NCI-H82 treated with DMSO at 0.1 percent for 48 hours (cell line): ENCODE data around the gene ATAD3B.
"Not testable (repeated sequence)": the region's sequence is repeated elsewhere in the genome, so short reads cannot be mapped to it uniquely, and the experiment has no call there.

Source experiments
- DNase-seq: peaks from one replicate; lab custom pipeline; 2025; ENCODE audit not compliant: unreplicated experiment; lab: John Stamatoyannopoulos, UW

Gene ATAD3B

DNA sequence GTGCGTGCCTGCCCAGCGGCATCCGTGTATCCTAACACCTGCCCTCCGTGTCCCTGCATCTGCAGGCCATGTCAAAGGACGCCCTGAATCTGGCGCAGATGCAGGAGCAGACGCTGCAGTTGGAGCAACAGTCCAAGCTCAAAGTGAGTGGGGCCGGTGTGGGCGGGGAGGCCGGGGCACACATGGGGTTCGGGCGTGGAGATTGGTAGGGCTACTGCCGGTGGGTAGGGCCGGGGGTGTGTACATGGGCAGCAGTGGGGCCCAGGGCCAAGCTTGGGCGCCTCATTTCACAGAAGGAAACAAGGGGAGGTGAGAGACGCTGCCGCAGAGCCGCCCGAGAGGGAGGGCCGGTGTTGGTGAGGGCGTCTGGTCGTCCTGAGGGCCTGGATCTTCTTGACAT lies 20.9 kb upstream of the ATAD3B start:
- not testable (repeated sequence) for DNase-seq

DNA sequence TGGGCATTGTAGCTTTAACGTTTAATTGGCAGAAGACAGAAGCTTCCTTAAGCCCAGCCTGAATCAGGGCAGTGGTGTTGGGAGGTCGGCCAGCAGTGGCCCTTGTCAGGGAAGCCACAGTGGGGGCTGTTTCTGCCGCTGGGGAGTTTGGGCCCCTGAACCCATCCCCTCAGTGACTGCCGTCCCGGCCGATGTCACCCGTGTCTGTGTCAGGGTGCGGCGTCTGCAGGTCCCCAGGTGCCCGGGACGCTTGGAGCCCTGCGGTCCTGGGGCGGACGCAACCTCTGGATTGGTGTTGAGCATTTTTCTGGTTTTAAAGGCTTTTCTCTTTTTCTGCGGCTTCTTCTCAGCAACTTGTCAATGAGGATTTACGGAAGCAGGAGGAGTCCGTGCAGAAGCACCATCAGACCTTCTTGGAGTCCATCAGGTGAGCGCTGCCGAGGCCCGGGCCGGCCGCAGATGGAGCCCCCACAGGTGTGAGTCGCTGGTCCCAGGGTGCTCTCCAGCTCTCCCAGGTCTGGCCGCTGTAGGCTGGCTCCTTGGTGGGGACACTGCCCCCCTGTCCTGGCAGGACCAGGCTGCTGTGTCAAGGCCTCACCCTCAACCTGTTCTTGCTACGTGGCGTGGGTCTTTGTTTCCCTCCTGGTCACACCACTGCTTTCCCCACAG lies 19.7 kb upstream of the ATAD3B start:
- DNase-seq, result no peak

DNA sequence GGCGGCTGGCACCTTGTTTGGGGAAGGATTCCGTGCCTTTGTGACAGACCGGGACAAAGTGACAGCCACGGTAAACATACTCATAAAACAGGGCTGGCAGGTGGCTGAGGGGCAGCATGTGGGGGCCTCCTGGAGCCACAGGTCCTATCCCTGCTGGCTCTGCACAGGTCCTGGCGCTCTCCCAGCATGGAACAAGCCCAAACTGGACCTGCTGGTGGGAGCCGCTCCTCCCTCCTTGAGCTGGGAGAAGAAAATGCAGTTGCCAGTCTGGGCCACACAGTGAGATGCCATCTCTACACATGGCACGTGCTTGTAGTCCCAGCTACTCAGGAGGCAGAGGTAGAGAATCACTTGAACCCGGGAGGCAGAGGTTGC lies 19.2 kb upstream of the ATAD3B start:
- not testable (repeated sequence) for DNase-seq

DNA sequence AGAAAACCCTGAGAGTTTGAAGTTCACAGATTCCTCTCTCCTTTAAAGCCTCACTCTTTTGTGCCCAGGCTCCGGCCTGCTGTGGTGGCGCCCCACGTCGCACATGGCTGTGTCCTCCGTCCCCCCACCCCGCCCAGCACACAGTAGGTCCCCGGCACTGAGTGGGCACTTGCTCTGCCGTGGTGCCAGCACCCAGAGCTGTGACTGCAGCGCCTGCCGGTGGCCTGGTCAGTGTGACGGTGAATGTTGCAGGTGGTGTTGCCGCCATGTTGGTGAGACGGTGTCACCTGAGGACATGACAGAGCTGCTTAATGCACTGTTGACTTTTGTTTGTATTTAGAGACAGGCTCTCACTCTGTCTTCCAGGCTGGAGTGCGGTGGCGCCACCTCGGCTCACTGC lies 18.7 kb upstream of the ATAD3B start:
- no peak for DNase-seq

DNA sequence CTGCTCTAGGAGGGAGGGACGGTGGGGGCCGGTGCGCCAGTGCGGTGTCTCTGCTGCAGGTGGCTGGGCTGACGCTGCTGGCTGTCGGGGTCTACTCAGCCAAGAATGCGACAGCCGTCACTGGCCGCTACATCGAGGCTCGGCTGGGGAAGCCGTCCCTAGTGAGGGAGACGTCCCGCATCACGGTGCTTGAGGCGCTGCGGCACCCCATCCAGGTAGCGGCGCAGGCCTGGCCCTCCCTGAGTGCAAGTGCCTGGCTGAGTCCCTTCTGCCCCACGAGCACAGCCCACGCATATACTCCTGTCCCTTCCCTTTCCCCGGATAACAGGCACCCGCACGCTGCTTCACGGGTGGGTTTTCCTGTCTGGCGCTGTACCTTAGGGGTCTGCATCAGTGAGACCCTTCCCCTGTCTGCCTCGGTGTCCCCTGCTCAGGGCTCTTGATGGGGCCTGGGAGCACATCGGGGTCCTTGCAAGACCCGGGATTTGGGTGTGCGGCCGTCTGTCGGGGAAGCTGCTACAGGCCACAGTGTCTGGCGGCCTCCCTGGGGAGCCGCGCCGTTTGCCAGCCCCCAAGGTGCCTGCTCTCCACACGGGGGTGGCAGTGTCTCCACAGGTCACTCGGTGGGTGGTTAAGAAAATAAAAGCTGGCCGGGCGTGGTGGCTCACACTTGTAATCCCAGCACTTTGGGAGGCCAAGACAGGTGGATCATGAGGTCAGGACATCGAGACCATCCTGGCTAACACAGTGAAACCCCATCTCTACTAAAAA lies 17.1 kb upstream of the ATAD3B start:
- DNase-seq, result not testable (repeated sequence)

DNA sequence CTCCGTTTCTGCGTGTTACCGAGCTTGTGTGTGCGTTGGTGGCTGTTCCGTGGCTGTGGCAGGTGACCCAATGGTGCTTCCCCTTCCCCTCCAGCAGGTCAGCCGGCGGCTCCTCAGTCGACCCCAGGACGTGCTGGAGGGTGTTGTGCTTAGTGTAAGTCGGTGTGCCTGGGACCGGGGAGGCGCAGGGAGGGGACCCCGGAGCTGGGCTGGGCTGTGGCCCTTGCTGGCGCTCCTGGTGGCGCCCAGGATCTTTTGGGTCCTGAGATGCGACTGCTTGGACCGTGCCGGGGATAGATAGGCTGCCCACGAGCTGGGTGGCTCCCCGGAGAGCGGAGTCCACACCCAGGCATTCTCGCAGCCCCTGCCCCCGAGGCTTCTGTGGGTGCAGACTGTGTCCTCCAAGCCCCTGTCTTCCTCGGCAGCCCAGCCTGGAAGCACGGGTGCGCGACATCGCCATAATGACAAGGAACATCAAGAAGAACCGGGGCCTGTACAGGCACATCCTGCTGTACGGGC lies 16.1 kb upstream of the ATAD3B start:
- DNase-seq, result no peak

DNA sequence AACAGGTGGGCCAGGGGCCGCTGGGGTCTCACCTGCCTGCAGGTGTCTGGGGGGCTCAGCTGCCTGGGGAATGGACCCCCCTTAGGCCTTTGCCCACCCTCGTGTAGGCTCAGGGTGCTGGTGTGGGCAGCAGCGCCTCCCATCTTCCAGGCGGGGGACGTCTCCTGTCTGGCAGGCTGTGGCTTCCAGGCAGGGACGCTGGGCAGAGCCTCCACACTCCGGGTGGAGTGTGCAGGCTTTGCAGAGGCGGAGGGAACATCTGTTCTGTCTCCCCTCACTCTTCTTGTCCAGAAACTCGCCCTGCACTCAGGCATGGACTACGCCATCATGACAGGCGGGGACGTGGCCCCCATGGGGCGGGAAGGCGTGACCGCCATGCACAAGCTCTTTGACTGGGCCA lies 15.6 kb upstream of the ATAD3B start:
- DNase-seq, result not testable (repeated sequence)

DNA sequence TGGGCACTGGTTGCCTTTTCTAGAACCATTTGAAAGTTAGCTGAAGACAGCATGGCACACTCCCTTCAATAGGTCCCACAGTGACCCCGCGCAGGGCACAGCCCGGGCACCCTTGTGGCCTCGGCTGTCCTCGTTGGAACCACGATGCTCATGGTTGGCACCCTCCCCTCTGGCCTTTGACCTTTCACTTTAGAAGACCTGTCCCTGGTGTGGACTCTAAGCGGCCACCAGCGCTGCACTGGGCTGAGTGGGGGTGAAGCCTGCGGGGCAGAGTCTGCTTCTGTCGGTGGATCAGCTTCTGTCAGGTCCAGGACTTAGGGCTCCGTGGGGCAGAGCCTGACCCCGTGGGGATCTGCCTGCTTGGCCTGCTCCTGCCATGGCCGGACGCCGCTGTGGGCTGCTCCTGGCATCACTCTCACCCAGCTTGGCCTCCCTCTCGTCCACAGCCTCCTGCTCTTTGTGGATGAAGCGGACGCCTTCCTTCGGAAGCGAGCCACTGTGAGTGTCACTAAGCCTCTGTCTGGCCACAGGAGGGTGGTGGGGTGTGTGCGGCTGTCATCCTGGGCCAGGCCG lies 14.8 kb upstream of the ATAD3B start:
- not testable (repeated sequence) for DNase-seq

DNA sequence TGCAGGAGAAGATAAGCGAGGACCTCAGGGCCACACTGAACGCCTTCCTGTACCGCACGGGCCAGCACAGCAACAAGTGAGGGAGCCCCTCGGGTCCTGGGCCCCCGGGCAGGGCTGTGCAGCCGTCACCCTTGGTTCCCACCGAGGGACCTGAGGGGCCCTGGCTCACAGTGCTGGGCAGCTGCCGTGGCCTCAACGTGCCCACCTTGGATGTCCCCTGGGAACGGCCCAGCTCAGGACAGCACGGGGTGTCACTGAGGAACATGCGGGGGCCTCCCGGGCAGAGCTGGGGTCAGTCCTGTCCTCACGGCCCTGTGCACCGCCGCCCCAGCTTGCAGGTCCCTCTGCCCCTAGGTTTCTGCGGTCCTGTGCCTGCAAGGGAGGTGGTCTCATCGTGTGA lies 12.4 kb upstream of the ATAD3B start:
- DNase-seq, result not testable (repeated sequence)

DNA sequence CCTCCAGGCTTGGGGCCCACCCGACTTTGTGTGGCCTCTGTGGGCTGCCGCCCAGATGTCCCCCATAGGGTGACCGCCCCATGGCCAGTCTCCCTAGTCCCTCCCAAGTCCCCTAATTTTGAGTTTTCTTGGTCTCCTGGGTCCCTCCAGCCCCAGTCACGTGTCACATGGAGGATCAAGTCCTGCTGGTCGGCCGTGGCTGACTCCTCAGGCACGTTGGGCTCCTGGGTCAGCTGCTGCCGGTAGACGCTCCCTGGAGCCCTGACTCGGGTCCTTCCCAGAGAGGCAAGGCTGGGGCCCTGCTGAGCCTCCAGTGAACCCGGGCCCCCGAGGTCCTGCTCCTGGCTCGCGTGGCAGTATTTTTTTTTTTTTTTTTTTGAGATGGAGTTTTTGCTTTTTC lies 11.9 kb upstream of the ATAD3B start:
- DNase-seq, result not testable (repeated sequence)

DNA sequence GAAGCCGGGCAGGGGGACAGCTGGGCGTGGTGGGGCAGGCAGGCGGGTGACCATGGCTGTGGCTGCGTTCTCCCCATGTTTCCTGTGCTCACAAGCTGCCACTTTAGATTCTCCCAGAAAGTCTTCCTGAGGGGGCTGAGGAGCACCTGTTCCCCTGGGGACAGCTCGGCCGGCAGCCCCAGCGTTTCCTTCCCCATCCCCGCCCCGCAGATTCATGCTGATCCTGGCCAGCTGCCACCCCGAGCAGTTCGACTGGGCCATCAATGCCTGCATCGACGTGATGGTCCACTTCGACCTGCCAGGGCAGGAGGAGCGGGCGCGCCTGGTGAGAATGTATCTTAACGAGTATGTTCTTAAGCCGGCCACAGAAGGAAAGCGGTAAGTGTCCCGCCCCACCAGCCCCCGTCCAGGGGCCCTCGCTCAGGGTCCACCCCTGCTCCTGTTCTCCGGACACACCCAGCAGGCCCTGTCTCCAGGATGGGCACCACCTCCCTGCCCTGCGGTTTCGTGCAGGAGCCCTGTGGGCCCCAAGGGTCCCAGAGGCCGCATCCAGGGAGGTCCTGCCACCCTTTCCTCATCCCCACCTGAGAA lies 10.9 kb upstream of the ATAD3B start:
- DNase-seq, result no peak

DNA sequence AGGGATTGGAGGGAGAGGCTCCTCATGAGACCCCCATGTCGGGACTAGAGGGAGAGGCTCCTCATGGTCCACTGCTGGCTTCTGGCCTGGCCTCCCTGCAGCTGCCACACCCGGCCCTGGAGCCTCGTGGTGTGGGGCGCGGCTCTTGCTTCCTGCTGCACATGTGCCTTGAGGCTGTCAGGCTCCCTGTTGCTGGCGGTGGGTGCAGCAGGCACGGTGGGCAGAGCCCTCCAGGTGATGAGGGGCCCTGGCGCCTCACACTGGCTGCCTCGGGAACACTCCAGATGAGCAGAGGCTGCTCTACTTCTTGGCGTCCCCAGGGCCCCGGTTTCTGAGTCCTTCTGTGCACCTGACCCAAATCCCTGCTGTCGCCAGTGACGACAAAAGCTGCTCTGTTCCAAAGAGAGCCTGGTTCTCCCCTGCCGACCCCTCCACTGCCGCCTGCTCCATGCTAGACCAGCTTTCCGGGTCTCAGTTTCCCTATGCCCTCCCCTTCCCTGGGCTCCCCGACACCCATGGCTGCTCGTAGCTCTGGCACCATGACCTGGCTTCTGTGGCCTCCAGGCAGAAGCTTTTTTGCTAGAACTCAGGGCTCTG lies 9.7 kb upstream of the ATAD3B start:
- DNase-seq, result no peak

DNA sequence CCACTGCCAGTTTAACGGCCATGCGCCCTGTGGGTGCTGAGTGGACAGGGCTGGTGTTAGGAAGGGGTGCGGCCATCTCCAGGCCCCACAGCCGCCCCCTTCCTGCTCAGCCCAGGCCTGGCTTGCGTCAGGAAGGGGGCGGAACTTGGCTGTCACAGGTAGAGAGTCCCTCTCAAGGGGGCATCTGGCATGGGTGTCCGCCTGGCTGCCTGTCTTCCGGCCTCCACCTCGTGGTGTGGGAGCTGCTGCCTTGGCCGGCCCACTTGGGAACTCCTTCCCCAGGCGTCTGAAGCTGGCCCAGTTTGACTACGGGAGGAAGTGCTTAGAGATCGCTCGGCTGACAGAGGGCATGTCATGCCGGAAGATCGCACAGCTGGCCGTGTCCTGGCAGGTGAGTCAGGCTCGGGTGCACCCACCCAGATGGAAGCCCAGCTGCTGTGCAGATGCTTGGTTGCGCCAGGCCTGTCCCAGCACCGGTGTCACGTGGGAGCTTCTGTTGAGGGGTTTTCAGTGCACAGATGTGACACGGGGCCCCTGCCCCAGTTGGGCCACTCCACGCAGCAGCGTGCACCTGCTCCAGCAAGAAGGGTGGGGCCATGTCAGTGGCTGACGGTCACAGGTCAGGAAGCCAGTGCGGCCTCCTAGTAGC lies 9.1 kb upstream of the ATAD3B start:
- DNase-seq, result no peak

DNA sequence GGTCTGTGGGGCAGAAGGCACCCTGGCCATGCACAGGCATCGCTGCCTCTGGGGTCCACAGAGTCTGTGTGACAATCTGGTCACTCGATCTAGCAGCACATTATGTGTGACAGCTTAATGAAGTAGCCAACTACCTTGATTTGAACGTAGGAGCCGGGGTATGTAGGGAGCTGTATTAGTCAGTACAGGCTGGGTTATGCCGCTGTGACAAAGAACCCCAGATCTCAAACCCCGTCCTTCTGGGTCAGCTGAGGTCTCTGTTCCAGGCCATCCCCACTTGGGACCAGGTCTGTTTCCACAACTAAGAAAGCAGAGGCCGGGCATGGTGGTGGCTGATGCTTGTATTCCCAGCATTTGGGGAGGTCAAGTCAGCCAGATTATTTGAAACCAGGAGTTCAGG lies 8.3 kb upstream of the ATAD3B start:
- DNase-seq, result no peak

DNA sequence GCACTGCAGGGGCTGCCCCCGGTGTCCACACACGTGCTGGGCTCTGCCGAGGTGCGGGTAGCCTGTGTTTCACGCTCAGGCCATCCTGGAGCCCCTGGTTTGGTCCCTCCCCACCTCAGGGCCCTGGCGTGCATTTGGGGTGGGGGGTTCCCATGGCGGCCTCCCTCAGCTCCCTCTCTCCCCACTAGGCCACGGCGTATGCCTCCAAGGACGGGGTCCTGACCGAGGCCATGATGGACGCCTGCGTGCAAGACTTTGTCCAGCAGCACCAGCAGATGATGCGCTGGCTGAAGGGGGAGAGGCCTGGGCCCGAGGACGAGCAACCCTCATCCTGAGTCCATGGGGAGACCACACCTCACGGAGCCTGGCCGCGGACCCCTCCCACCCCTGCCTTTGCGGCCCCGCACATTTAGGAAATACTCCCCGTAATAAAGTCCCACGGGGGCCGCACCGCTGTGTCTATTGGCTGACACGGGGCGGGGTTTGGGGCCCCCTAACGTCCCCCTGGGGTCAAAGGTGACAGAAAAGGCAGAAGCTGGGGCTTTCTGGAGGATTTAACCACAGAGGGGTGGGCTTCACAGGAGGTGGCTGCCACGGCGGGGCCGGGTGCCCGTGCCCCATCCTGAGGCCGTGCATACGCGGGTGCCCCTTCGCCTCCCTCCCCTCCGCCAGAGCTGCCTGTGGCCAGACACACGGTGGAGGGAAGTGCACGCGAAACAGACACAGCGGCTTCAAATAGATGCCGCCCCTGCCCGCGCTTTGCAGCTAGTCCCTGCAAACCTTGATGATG lies 3.2 kb upstream of the ATAD3B start:
- not testable (repeated sequence) for DNase-seq

DNA sequence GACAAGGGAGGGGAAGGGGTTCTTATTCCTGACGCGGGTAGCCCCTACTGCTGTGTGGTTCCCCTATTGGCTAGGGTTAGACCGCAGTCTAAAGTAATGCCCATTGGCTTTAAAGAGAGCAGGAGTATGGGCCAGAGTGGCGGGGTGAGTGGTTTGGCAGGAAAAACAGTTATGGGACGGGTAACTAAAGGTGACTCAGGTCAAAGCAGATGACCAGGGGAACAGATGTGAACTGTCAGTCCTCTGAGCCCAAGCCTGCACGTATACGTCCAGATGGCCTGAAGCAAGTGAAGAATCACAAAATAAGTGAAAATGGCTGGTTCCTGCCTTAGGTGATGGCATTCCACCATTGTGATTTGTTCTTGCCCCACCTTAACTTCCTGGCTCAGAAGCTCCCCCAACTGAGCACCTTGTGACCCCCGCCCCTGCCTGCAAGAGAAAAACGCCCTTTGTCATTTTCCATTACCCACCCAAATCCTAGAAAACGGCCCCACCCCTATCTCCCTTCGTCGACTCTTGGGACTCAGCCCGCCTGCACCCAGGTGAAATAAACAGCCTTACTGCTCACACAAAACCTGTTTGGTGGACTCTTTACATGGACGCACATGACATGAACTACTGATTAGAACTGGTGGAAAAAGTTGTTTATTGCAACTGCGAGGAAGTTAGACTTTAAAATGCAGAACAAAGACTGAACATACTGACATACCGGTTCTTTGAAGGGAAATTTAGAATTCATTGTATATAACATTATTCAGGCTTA lies 758 bp upstream of the ATAD3B start:
- peak; percentile 52 for DNase-seq

DNA sequence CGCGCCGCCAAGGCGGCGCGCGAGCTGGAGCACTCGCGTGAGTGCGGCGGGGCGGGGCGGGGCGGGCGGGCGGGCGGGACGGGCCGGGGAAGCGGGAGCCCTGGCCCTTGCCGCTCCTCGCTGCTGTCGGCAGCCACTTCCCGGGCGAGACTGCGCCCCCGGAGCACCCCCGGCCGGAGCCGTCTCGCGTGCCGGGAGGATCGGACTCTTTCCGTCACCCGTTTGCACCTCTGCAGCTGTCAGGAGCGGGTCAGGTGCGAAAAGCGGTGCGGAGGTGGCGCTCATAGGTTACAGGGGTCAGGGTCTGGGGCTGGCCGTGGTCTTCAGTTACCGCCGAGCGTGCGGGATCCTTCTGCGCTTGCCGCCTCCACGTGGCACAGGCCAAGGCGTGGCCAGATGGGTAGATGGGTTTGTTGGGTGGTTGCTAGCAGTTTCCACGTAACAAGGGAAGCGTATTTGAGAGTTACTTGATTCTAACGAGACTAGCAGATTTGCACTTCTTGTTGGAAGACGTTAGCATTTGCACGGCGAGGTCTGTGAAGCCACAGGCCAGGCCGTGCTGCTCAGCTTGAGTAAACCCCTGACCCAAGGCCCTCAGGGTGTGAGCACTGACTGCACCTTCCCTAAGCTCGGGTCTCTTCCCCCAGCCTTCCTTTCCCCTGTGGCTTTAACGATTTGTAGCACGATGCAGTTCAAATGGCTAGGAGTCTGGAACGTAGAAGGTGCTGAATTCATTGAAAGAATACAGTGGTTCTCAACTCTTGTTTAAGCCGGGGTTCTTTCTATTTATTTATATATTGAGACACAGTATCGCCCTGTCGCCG lies 700 bp downstream of the ATAD3B start:
- not testable (repeated sequence) for DNase-seq

DNA sequence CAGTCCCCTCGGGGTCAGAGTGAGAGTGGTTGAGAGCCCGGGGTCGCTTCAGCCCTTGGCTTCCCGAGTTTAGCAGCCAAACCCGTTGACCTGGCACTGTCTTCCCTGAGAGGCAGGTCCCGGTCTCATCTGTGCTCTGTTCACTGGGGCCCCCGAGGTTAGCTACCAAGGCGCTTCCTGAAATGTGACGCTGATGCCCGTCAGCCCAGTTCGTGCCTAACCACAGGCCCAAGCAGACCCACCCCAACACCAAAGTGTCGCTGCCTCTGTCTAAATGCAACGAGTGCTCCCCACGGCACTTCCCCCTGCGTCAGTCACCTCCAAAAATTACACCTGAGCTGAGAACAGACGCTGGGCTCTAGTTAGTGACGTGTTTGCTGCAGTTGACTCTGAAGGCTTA lies 4.4 kb downstream of the ATAD3B start:
- DNase-seq, result not testable (repeated sequence)
